Tibial nerve (tissue), 4 donors: Measurements from ENCODE around the gene NCR3LG1.

Source experiments
- EP300 ChIP-seq, 2 donors: sonication (generic); formaldehyde crosslinking; IDR thresholded peaks; one replicate each; pipeline ENCODE4 v1.6.1; 2017; ENCODE audit warnings: antibody characterized with exemption in 2 of 2, mild to moderate bottlenecking in 1 of 2
- POLR2A ChIP-seq, 2 donors: fragments of 450-650 bp; IDR thresholded peaks; one replicate each; pipeline ENCODE4 v1.6.1; 2017; ENCODE audit warnings: antibody characterized with exemption in 2 of 2, mild to moderate bottlenecking in 2 of 2, moderate library complexity in 2 of 2
- TF ChIP-seq, protein P1 (sequence below), 5 experiments: fragments of 200-600 bp in 3 of 5; fragments of 450-650 bp in 2 of 5; sonication (generic) in 3 of 5; IDR thresholded peaks; one replicate each; pipeline ENCODE4 v1.5.1; 2016 to 2019; ENCODE audit warnings: antibody characterized with exemption in 5 of 5, mild to moderate bottlenecking in 3 of 5, moderate library complexity in 2 of 5

DNA sequence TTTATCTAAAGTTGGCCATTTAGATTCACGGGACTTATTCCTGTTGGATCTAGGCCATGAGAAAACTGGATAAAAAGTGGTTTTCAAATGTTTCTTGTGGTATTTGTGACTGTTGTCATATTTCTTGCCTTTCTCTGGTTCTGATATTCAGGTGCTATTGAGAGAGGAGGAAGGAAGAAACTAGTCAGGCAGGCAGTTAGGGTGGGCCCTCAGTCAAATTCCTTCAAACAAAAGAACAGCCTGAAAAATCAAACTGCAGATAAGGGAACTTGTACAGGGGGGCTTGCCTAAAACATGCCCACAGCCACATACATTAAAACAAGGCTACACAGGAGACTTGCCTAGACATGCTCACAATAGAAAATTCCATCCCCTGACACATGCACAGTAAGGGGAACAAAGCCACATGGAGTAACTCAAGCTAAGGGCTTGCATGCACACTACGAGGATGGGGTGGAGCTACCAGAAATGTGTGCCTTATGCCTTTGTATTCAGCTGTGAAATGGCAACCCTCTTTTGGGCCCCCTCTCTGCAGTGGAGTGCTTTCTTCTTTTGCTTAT lies 18.2 kb downstream of the NCR3LG1 start:
- TF ChIP-seq, protein P1, sequence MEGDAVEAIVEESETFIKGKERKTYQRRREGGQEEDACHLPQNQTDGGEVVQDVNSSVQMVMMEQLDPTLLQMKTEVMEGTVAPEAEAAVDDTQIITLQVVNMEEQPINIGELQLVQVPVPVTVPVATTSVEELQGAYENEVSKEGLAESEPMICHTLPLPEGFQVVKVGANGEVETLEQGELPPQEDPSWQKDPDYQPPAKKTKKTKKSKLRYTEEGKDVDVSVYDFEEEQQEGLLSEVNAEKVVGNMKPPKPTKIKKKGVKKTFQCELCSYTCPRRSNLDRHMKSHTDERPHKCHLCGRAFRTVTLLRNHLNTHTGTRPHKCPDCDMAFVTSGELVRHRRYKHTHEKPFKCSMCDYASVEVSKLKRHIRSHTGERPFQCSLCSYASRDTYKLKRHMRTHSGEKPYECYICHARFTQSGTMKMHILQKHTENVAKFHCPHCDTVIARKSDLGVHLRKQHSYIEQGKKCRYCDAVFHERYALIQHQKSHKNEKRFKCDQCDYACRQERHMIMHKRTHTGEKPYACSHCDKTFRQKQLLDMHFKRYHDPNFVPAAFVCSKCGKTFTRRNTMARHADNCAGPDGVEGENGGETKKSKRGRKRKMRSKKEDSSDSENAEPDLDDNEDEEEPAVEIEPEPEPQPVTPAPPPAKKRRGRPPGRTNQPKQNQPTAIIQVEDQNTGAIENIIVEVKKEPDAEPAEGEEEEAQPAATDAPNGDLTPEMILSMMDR (IDR thresholded peaks at IDR 0.05), result no peak
- TF ChIP-seq EP300 (IDR thresholded peaks at IDR 0.05) (no peak), POLR2A (IDR thresholded peaks at IDR 0.05) (no peak)
